GM12878 (cell line): Measurements from ENCODE around the gene NRG3. TPM values are rescaled to one million over a fixed set of nuclear protein-coding genes. Genes with fewer than 3 reads are reported as not detected.

Experiments used
- BCL11A ChIP-seq: IDR thresholded peaks from 2 replicates; pipeline ENCODE4 v1.6.1; 2011; ENCODE audit warnings: low read depth, low read length
- BCLAF1 ChIP-seq: fragments of 450-650 bp; IDR thresholded peaks from 2 replicates; pipeline ENCODE4 v1.6.1; 2017; ENCODE audit warnings: antibody characterized with exemption, mild to moderate bottlenecking, moderate library complexity
- CBFB ChIP-seq: IDR thresholded peaks from 2 replicates; pipeline ENCODE4 v1.6.1; 2016; ENCODE audit warnings: antibody characterized with exemption, low read depth
- EED ChIP-seq: sonication (generic); IDR thresholded peaks from 2 replicates; pipeline ENCODE4 v1.6.1; 2016; ENCODE audit warnings: antibody characterized with exemption, low read depth
- GATAD2B ChIP-seq: fragments of 450-650 bp; conservative IDR thresholded peaks from 2 replicates; pipeline ENCODE4 v1.6.1; 2017; ENCODE audit warnings: low read depth, mild to moderate bottlenecking, moderate library complexity
- HDAC6 ChIP-seq: fragments of 200-600 bp; sonication (generic); IDR thresholded peaks from one replicate; pipeline ENCODE4 v1.8.0; 2017; ENCODE audit warnings: antibody characterized with exemption; ENCODE audit not compliant: unreplicated experiment
- JUNB ChIP-seq: IDR thresholded peaks from 2 replicates; pipeline ENCODE4 v1.6.1; 2016; ENCODE audit warnings: antibody characterized with exemption, mild to moderate bottlenecking
- KDM1A ChIP-seq: fragments of 200-600 bp; sonication (generic); IDR thresholded peaks from 2 replicates; pipeline ENCODE4 v1.6.1; 2016; ENCODE audit warnings: borderline replicate concordance
- KLF5 ChIP-seq: fragments of 450-650 bp; IDR thresholded peaks from 2 replicates; pipeline ENCODE4 v1.6.1; 2014; ENCODE audit warnings: mild to moderate bottlenecking; ENCODE audit not compliant: partially characterized antibody
- NFXL1 ChIP-seq: fragments of 450-650 bp; IDR thresholded peaks from 2 replicates; pipeline ENCODE4 v1.6.1; 2017; ENCODE audit warnings: antibody characterized with exemption, mild to moderate bottlenecking, borderline replicate concordance
- POLR2AphosphoS2 ChIP-seq: IDR thresholded peaks from 2 replicates; pipeline ENCODE4 v1.6.1; 2011; ENCODE audit warnings: low read depth, mild to moderate bottlenecking, low read length, improper control_type of control experiment, moderate library complexity
- polyA plus RNA-seq, 11 experiments: library from polyadenylated mRNA; depleted of rRNA in 4 of 11; unstranded in 6 of 11; stranded (reverse) in 5 of 11; fragments of >200 nt; fragmentation: Nextera tagmentation in 4 of 11; fragmentation: Illumina TruSeq in 1 of 11; extraction: Ambion mirVana in 4 of 11; extraction: Trizol in 1 of 11; gene quantifications; 1 replicate in 1 of 11; 2 replicates in 10 of 11; pipeline versions ENCODE4 v1.2.1 to v1.2.3, GENCODE V29; 2011 to 2016; ENCODE audit warnings: inconsistent platforms in 2 of 11, missing spikeins in 2 of 11, low read depth in 1 of 11
- total RNA-seq, 4 experiments: library from RNA; depleted of rRNA in 3 of 4; stranded (reverse); fragments of >200 nt in 3 of 4; fragmentation: Illumina TruSeq in 1 of 4; extraction: Trizol in 1 of 4; gene quantifications; 2 replicates each; pipeline versions ENCODE4 v1.2.1 to v1.2.3, GENCODE V29; 2013 to 2021

NRG3 gene
- total and polyA plus RNA-seq, 10 of the 15 experiments (the other 5 are each of a cell fraction or from before 2014, with no cell fraction given), result 0.03 to 0.41 (median 0.17) TPM; not detected in 3

- TF ChIP-seq CBFB (no peak), NFXL1 (no peak), KDM1A (no peak), POLR2AphosphoS2 (no peak), EED (no peak), JUNB (no peak), BCLAF1 (no peak), GATAD2B (no peak), HDAC6 (no peak), KLF5 (no peak), BCL11A (no peak)
Observed at GRCh38 chr10:82938331-82938730, 1063.3 kb downstream of the NRG3 start (continued).
